ENCODE data around the gene CHCHD3.
A peak's percentile ranks its signal among the peaks of the same experiment; 100 is the strongest.

Gene CHCHD3

GRCh38 chr7:133026210-133026859, 55.6 kb downstream of the CHCHD3 start:
- DNase-seq (ENCODE audit: low read depth) = no peak
- H3K4me3 ChIP-seq (ENCODE audit: low read length) = no peak overlapping the region
- TF ChIP-seq, protein P1, sequence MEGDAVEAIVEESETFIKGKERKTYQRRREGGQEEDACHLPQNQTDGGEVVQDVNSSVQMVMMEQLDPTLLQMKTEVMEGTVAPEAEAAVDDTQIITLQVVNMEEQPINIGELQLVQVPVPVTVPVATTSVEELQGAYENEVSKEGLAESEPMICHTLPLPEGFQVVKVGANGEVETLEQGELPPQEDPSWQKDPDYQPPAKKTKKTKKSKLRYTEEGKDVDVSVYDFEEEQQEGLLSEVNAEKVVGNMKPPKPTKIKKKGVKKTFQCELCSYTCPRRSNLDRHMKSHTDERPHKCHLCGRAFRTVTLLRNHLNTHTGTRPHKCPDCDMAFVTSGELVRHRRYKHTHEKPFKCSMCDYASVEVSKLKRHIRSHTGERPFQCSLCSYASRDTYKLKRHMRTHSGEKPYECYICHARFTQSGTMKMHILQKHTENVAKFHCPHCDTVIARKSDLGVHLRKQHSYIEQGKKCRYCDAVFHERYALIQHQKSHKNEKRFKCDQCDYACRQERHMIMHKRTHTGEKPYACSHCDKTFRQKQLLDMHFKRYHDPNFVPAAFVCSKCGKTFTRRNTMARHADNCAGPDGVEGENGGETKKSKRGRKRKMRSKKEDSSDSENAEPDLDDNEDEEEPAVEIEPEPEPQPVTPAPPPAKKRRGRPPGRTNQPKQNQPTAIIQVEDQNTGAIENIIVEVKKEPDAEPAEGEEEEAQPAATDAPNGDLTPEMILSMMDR (conservative IDR thresholded peaks at IDR 0.05; ENCODE audit: low read depth, low read length) = no peak

- DNase-seq (ENCODE audit: low read depth) = no peak
- TF ChIP-seq, protein P1 (conservative IDR thresholded peaks at IDR 0.05; ENCODE audit: low read depth, low read length) = no peak
Observed at GRCh38 chr7:133025056-133025455, 56.8 kb downstream of the CHCHD3 start.

GRCh38 chr7:133024596-133024995, 57.3 kb downstream of the CHCHD3 start:
- TF ChIP-seq, protein P1 (conservative IDR thresholded peaks at IDR 0.05; ENCODE audit: low read depth, low read length) = no peak
- H3K4me3 ChIP-seq (ENCODE audit: low read length) = no peak overlapping the region
- peak; percentile 17 for DNase-seq (ENCODE audit: low read depth)

More at GRCh38 chr7:133025056-133025455, 56.8 kb downstream of the CHCHD3 start:
- H3K4me3 ChIP-seq (ENCODE audit: low read length) = no peak overlapping the region

GRCh38 chr7:133023370-133024071, 58.4 kb downstream of the CHCHD3 start:
- H3K4me3 ChIP-seq (ENCODE audit: low read length) = no peak overlapping the region
- peak; percentile 78 for DNase-seq (ENCODE audit: low read depth)
- TF ChIP-seq, protein P1 (conservative IDR thresholded peaks at IDR 0.05; ENCODE audit: low read depth, low read length) = no peak

GRCh38 chr7:133022661-133023060, 59.2 kb downstream of the CHCHD3 start:
- DNase-seq (ENCODE audit: low read depth) = no peak
- TF ChIP-seq, protein P1 (conservative IDR thresholded peaks at IDR 0.05; ENCODE audit: low read depth, low read length) = no peak
- no peak overlapping the region for H3K4me3 ChIP-seq (ENCODE audit: low read length)

GRCh38 chr7:133021196-133021595, 60.7 kb downstream of the CHCHD3 start:
- no peak overlapping the region for H3K4me3 ChIP-seq (ENCODE audit: low read length)
- TF ChIP-seq, protein P1 (conservative IDR thresholded peaks at IDR 0.05; ENCODE audit: low read depth, low read length) = no peak
- DNase-seq (ENCODE audit: low read depth) = no peak

DNA sequence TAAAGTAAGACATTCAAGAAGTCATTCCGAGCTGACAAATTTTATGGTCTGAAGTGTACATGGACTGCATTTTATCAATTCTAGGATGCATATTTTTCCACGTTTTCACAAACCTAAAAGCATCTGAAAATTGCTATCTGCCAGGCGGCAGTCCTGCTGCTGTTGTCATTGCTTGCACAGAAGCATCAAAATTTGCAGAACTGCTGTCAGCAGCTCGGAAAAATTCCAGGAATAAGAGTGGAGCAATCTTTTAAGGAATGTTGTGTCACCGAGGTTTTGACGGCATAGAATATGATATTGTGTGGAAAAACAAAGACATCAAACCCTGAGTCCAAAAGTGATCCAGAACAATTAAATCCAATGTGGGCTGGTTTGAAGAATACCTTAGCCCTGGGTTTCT, 61.4 kb downstream of the CHCHD3 start:
- TF ChIP-seq, protein P1 (conservative IDR thresholded peaks at IDR 0.05; ENCODE audit: low read depth, low read length) = no peak
- no peak overlapping the region for H3K4me3 ChIP-seq (ENCODE audit: low read length)
- DNase-seq (ENCODE audit: low read depth) = no peak
